ENCODE data around the gene ADAMTSL2.

ADAMTSL2 gene

GRCh38 chr9:133616643-133617405 lies 82.3 kb downstream of the ADAMTSL2 start:
- TF ChIP-seq USF1 (IDR thresholded peaks at IDR 0.05): no peak
- TF ChIP-seq ZBTB7A (IDR thresholded peaks at IDR 0.05; ENCODE audit: low read depth): no peak
- no peak for TF ChIP-seq NFIC (IDR thresholded peaks at IDR 0.05)
- no peak for TF ChIP-seq FOXM1 (IDR thresholded peaks at IDR 0.05; ENCODE audit: borderline replicate concordance, low read depth)
- TF ChIP-seq EP300 (IDR thresholded peaks at IDR 0.05; ENCODE audit: borderline replicate concordance): no peak
- no peak for TF ChIP-seq CREB1 (IDR thresholded peaks at IDR 0.05; ENCODE audit: low read depth)
- TF ChIP-seq YY1 (IDR thresholded peaks at IDR 0.05; ENCODE audit: low read depth): no peak
- TF ChIP-seq TAF1 (IDR thresholded peaks at IDR 0.05; ENCODE audit: low read depth): no peak
- no peak for TF ChIP-seq TCF12 (IDR thresholded peaks at IDR 0.05; ENCODE audit: low read depth)
- no peak for TF ChIP-seq CEBPB (IDR thresholded peaks at IDR 0.05)
- TF ChIP-seq MAX (IDR thresholded peaks at IDR 0.05): no peak
- no peak for TF ChIP-seq REST (IDR thresholded peaks at IDR 0.05; ENCODE audit: low read depth)
- TF ChIP-seq EGR1 (IDR thresholded peaks at IDR 0.05): no peak
- TF ChIP-seq TEAD4 (IDR thresholded peaks at IDR 0.05): no peak
- TF ChIP-seq RAD21 (IDR thresholded peaks at IDR 0.05; ENCODE audit: low read depth): no peak

GRCh38 chr9:133618726-133619125 lies 84.2 kb downstream of the ADAMTSL2 start:
- no peak for TF ChIP-seq YY1 (IDR thresholded peaks at IDR 0.05; ENCODE audit: low read depth)
- TF ChIP-seq USF1 (IDR thresholded peaks at IDR 0.05): no peak
- no peak for TF ChIP-seq FOXM1 (IDR thresholded peaks at IDR 0.05; ENCODE audit: borderline replicate concordance, low read depth)
- TF ChIP-seq CEBPB (IDR thresholded peaks at IDR 0.05): no peak
- no peak for TF ChIP-seq TCF12 (IDR thresholded peaks at IDR 0.05; ENCODE audit: low read depth)
- TF ChIP-seq RAD21 (IDR thresholded peaks at IDR 0.05; ENCODE audit: low read depth): no peak
- no peak for TF ChIP-seq REST (IDR thresholded peaks at IDR 0.05; ENCODE audit: low read depth)
- TF ChIP-seq EP300 (IDR thresholded peaks at IDR 0.05; ENCODE audit: borderline replicate concordance): no peak
- TF ChIP-seq CREB1 (IDR thresholded peaks at IDR 0.05; ENCODE audit: low read depth): no peak
- no peak for TF ChIP-seq TAF1 (IDR thresholded peaks at IDR 0.05; ENCODE audit: low read depth)
- no peak for TF ChIP-seq ZBTB7A (IDR thresholded peaks at IDR 0.05; ENCODE audit: low read depth)
- TF ChIP-seq TEAD4 (IDR thresholded peaks at IDR 0.05): no peak
- TF ChIP-seq EGR1 (IDR thresholded peaks at IDR 0.05): no peak
- TF ChIP-seq MAX (IDR thresholded peaks at IDR 0.05): no peak

GRCh38 chr9:133619791-133620190 lies 85.3 kb downstream of the ADAMTSL2 start:
- TF ChIP-seq CREB1 (IDR thresholded peaks at IDR 0.05; ENCODE audit: low read depth): no peak
- TF ChIP-seq TEAD4 (IDR thresholded peaks at IDR 0.05): no peak
- TF ChIP-seq YY1 (IDR thresholded peaks at IDR 0.05; ENCODE audit: low read depth): no peak
- no peak for TF ChIP-seq REST (IDR thresholded peaks at IDR 0.05; ENCODE audit: low read depth)
- TF ChIP-seq FOXM1 (IDR thresholded peaks at IDR 0.05; ENCODE audit: borderline replicate concordance, low read depth): no peak
- TF ChIP-seq MAX (IDR thresholded peaks at IDR 0.05): no peak
- no peak for TF ChIP-seq EGR1 (IDR thresholded peaks at IDR 0.05)

- no peak for TF ChIP-seq MAX (IDR thresholded peaks at IDR 0.05)
- no peak for TF ChIP-seq FOXM1 (IDR thresholded peaks at IDR 0.05; ENCODE audit: borderline replicate concordance, low read depth)
- no peak for TF ChIP-seq CEBPB (IDR thresholded peaks at IDR 0.05)
Measured at GRCh38 chr9:133621725-133622267, 87.3 kb downstream of the ADAMTSL2 start.
